Activated T-helper 2 cell treated with anti-CD3 and anti-CD28 coated beads, Interferon-gamma antibody, Interleukin-2, Interleukin-4, amounts not matched to agents 10 μg/mL and 5 μg/mL and 100 μg/mL, durations not matched to agents 14 hours and 24 hours and 36 hours (primary cell): ENCODE measurements around the gene ZGPAT. TPM values are rescaled to one million over a fixed set of nuclear protein-coding genes. Genes with fewer than 3 reads are reported as not detected.

Experiments
- DNase-seq: peaks from one replicate; pipeline ENCODE4 v3.0.0; 2021; ENCODE audit warnings: low spot score
- H3K27ac Mint-ChIP-seq: one replicate; pipeline ENCODE4 v1.8.0; 2021; ENCODE audit warnings: mixed read lengths
- H3K27me3 Mint-ChIP-seq: one replicate; pipeline ENCODE4 v1.8.0; 2021; ENCODE audit warnings: low read depth, mixed read lengths
- H3K36me3 Mint-ChIP-seq: one replicate; pipeline ENCODE4 v1.8.0; 2021; ENCODE audit warnings: low read depth, mixed read lengths
- H3K4me1 Mint-ChIP-seq: one replicate; pipeline ENCODE4 v1.8.0; 2021; ENCODE audit warnings: low read depth, mixed read lengths
- H3K4me3 Mint-ChIP-seq: one replicate; pipeline ENCODE4 v1.8.0; 2021; ENCODE audit warnings: low read depth, mild to moderate bottlenecking, moderate library complexity, mixed read lengths
- H3K9me3 Mint-ChIP-seq: one replicate; pipeline ENCODE4 v1.8.0; 2021; ENCODE audit warnings: mixed read lengths
- intact Hi-C: fragments of 100-400 bp; cut with micrococcal nuclease; formaldehyde crosslinking; loops from one replicate; pipeline ENCODE4 v1.15.1; 2023
- total RNA-seq: library from RNA; stranded (reverse); gene quantifications from 2 replicates; pipeline ENCODE4 v1.2.3, GENCODE V29; 2022

ZGPAT gene
- total RNA-seq, 1 donor from 2014 or later: 29.0 TPM

GRCh38 chr20:63731410-63731809, 23.6 kb downstream of the ZGPAT start:
- H3K4me1 Mint-ChIP-seq: peaks cover 45% of the 10 kb centered on the region
- peaks cover 49% of the 10 kb centered on the region for H3K36me3 Mint-ChIP-seq
- no peak overlapping the region for H3K27ac Mint-ChIP-seq
- DNase-seq: no peak
- H3K9me3 Mint-ChIP-seq: peaks cover 4% of the 10 kb centered on the region
- intact Hi-C loops: loop anchor here (5.0 to 10.0 kb wide), 2 partner anchors 94 to 133 kb away; partner anchors contain the start of genes ABHD16B and TPD52L2
- no peaks in the 10 kb centered on the region for H3K27me3 Mint-ChIP-seq
- no peak overlapping the region for H3K4me3 Mint-ChIP-seq

GRCh38 chr20:63732118-63733095, 24.6 kb downstream of the ZGPAT start:
- Mint-ChIP-seq H3K4me3 (no peak overlapping the region), H3K27me3 (no peaks in the 10 kb centered on the region), H3K9me3 (no peaks in the 10 kb centered on the region), H3K27ac (no peak overlapping the region), H3K36me3 (peaks cover 44% of the 10 kb centered on the region), H3K4me1 (peaks cover 41% of the 10 kb centered on the region)
- intact Hi-C loops: loop anchor here (5.0 to 10.0 kb wide), 2 partner anchors 95 to 132 kb away; partner anchors contain the start of genes ABHD16B and TPD52L2
- DNase-seq: no peak

- H3K9me3 Mint-ChIP-seq: no peaks in the 10 kb centered on the region
- peaks cover 37% of the 10 kb centered on the region for H3K4me1 Mint-ChIP-seq
- no peak overlapping the region for H3K27ac Mint-ChIP-seq
- H3K4me3 Mint-ChIP-seq: no peak overlapping the region
- no peaks in the 10 kb centered on the region for H3K27me3 Mint-ChIP-seq
- no peak for DNase-seq
- H3K36me3 Mint-ChIP-seq: peaks cover 39% of the 10 kb centered on the region
- intact Hi-C loops: loop anchor here (5.0 to 10.0 kb wide), 2 partner anchors 96 to 132 kb away; partner anchors contain the start of genes ABHD16B and TPD52L2
Measured at GRCh38 chr20:63733117-63733516, 25.3 kb downstream of the ZGPAT start.

GRCh38 chr20:63733579-63734081, 25.8 kb downstream of the ZGPAT start:
- DNase-seq: no peak
- no peak overlapping the region for H3K4me3 Mint-ChIP-seq
- no peaks in the 10 kb centered on the region for H3K27me3 Mint-ChIP-seq
- peaks cover 34% of the 10 kb centered on the region for H3K36me3 Mint-ChIP-seq
- peaks cover 33% of the 10 kb centered on the region for H3K4me1 Mint-ChIP-seq
- intact Hi-C loops: loop anchor here (5.0 to 10.0 kb wide), 2 partner anchors 96 to 131 kb away; partner anchors contain the start of genes ABHD16B and TPD52L2
- peak overlapping the region; percentile 17 for H3K27ac Mint-ChIP-seq
- no peaks in the 10 kb centered on the region for H3K9me3 Mint-ChIP-seq

GRCh38 chr20:63734111-63734945, 26.5 kb downstream of the ZGPAT start:
- intact Hi-C loops: loop anchor here (5.0 to 10.0 kb wide), 2 partner anchors 97 to 130 kb away; partner anchors contain the start of genes ABHD16B and TPD52L2
- Mint-ChIP-seq H3K27ac (peak overlapping the region; percentile 17), H3K27me3 (no peaks in the 10 kb centered on the region), H3K9me3 (no peaks in the 10 kb centered on the region), H3K4me1 (peaks cover 28% of the 10 kb centered on the region), H3K36me3 (peaks cover 30% of the 10 kb centered on the region), H3K4me3 (no peak overlapping the region)
- DNase-seq: no peak

GRCh38 chr20:63734946-63735858, 27.4 kb downstream of the ZGPAT start:
- no peak for DNase-seq
- H3K9me3 Mint-ChIP-seq: no peaks in the 10 kb centered on the region
- H3K36me3 Mint-ChIP-seq: peaks cover 26% of the 10 kb centered on the region
- H3K27ac Mint-ChIP-seq: no peak overlapping the region
- peaks cover 20% of the 10 kb centered on the region for H3K4me1 Mint-ChIP-seq
- no peaks in the 10 kb centered on the region for H3K27me3 Mint-ChIP-seq
- intact Hi-C loops: loop anchor here (5.0 to 10.0 kb wide), 2 partner anchors 98 to 130 kb away; partner anchors contain the start of genes ABHD16B and TPD52L2
- no peak overlapping the region for H3K4me3 Mint-ChIP-seq

- Mint-ChIP-seq H3K27ac (peak within 1 kb of the TSS; percentile 35), H3K4me1 (peaks cover 17% of the 10 kb centered on the region), H3K27me3 (no peaks in the 10 kb centered on the region), H3K36me3 (peaks cover 26% of the 10 kb centered on the region), H3K4me3 (peak within 1 kb of the TSS; percentile 73), H3K9me3 (no peaks in the 10 kb centered on the region)
- peak; percentile 77 for DNase-seq
- intact Hi-C loops: loop anchor here (10.0 kb wide), 1 partner anchor 129 kb away; the partner anchor contains the start of genes ABHD16B and TPD52L2
Measured at GRCh38 chr20:63735859-63736718, 28.2 kb downstream of the ZGPAT start, which contains the start of gene LIME1. LIME1 (plus strand) TSS chr20:63736664; CDS start chr20:63737550, 886 bp downstream.

- Mint-ChIP-seq H3K9me3 (no peaks in the 10 kb centered on the region), H3K4me3 (peak overlapping the region; percentile 73), H3K4me1 (peaks cover 17% of the 10 kb centered on the region), H3K27me3 (no peaks in the 10 kb centered on the region), H3K36me3 (peaks cover 26% of the 10 kb centered on the region), H3K27ac (peak overlapping the region; percentile 33)
- intact Hi-C loops: loop anchor here (10.0 kb wide), 1 partner anchor 128 kb away; the partner anchor contains the start of genes ABHD16B and TPD52L2
- DNase-seq: peak; percentile 53
Measured at GRCh38 chr20:63736893-63737694, 29.3 kb downstream of the ZGPAT start.

GRCh38 chr20:63737695-63737944, 29.8 kb downstream of the ZGPAT start:
- DNase-seq: no peak
- H3K9me3 Mint-ChIP-seq: no peaks in the 10 kb centered on the region
- peaks cover 26% of the 10 kb centered on the region for H3K36me3 Mint-ChIP-seq
- H3K4me3 Mint-ChIP-seq: peak overlapping the region; percentile 73
- H3K27ac Mint-ChIP-seq: no peak overlapping the region
- intact Hi-C loops: loop anchor here (10.0 kb wide), 1 partner anchor 127 kb away; the partner anchor contains the start of genes ABHD16B and TPD52L2
- H3K4me1 Mint-ChIP-seq: peaks cover 17% of the 10 kb centered on the region
- no peaks in the 10 kb centered on the region for H3K27me3 Mint-ChIP-seq

GRCh38 chr20:63737945-63738686, 30.3 kb downstream of the ZGPAT start:
- Mint-ChIP-seq H3K27me3 (no peaks in the 10 kb centered on the region), H3K36me3 (peaks cover 26% of the 10 kb centered on the region), H3K9me3 (no peaks in the 10 kb centered on the region), H3K27ac (no peak overlapping the region), H3K4me1 (peaks cover 17% of the 10 kb centered on the region), H3K4me3 (peak overlapping the region; percentile 13)
- intact Hi-C loops: loop anchor here (10.0 kb wide), 1 partner anchor 127 kb away; the partner anchor contains the start of genes ABHD16B and TPD52L2
- DNase-seq: no peak
